HG03135 (cell line): ENCODE measurements around the gene KDM2A.

Experiments used
- ATAC-seq: cut with Tn5 transposase; IDR thresholded peaks from one replicate; pipeline ENCODE4 v1.9.1; 2021; ENCODE audit warnings: mild to moderate bottlenecking, moderate library complexity; ENCODE audit not compliant: unreplicated experiment

KDM2A gene

GRCh38 chr11:67271205-67271540, 152.1 kb downstream of the KDM2A start:
- ATAC-seq, result no peak

- ATAC-seq, result no peak
Measured at GRCh38 chr11:67271541-67272284, 152.7 kb downstream of the KDM2A start.

- ATAC-seq, result no peak
Measured at GRCh38 chr11:67272327-67273259, 153.5 kb downstream of the KDM2A start.

- no peak for ATAC-seq
Measured at GRCh38 chr11:67273260-67273990, 154.4 kb downstream of the KDM2A start.

GRCh38 chr11:67274768-67275605, 155.9 kb downstream of the KDM2A start:
- no peak for ATAC-seq

- no peak for ATAC-seq
Measured at GRCh38 chr11:67275606-67276409, 156.7 kb downstream of the KDM2A start.

- no peak for ATAC-seq
Measured at GRCh38 chr11:67276781-67277230, 157.7 kb downstream of the KDM2A start.

GRCh38 chr11:67277231-67277961, 158.3 kb downstream of the KDM2A start:
- ATAC-seq, result peak; percentile 78

GRCh38 chr11:67278135-67278938, 159.3 kb downstream of the KDM2A start:
- ATAC-seq, result no peak

GRCh38 chr11:67278939-67279588, 160.0 kb downstream of the KDM2A start:
- no peak for ATAC-seq

GRCh38 chr11:67279589-67280340, 160.7 kb downstream of the KDM2A start:
- ATAC-seq, result no peak

GRCh38 chr11:67280341-67280787, 161.3 kb downstream of the KDM2A start:
- ATAC-seq, result no peak

- no peak for ATAC-seq
Measured at GRCh38 chr11:67280788-67281551, 161.9 kb downstream of the KDM2A start.

GRCh38 chr11:67281552-67282150, 162.6 kb downstream of the KDM2A start:
- no peak for ATAC-seq

GRCh38 chr11:67282155-67282875, 163.3 kb downstream of the KDM2A start:
- ATAC-seq, result no peak
